Measurements from ENCODE around the gene PRKCH. TPM values are rescaled to one million over a fixed set of nuclear protein-coding genes. Genes with fewer than 3 reads are reported as not detected.

Gene PRKCH
- total and polyA plus RNA-seq, 10 of the 15 experiments (the other 5 are each of a cell fraction or from before 2014, with no cell fraction given): 10.7 to 140 (median 33.2) TPM

GRCh38 chr14:61300754-61301153 is 20.6 kb upstream of the PRKCH start (continued):
- no peak for TF ChIP-seq SPI1 (IDR thresholded peaks at IDR 0.05; ENCODE audit: borderline replicate concordance, insufficient read depth, low read depth, low read length)

- no TSS peak for BruUV-seq (replicated peaks)
- in situ Hi-C loops (cut with MboI): loop anchor here (25.0 kb wide), 1 partner anchor 133 kb away; no protein-coding TSS in a partner anchor
- H3K27me3 ChIP-seq (replicated peaks in 1 of 2; ENCODE audit: control insufficient read depth in 2 of 2, insufficient read depth in 2 of 2, low read length in 1 of 2): no peaks in the 10 kb centered on the region
Measured at GRCh38 chr14:61304688-61305087, 16.7 kb upstream of the PRKCH start.

More at GRCh38 chr14:61304688-61305087, 16.7 kb upstream of the PRKCH start:
- no peak overlapping the region for H3K4me2 ChIP-seq (ENCODE audit: control insufficient read depth, insufficient read depth)
- intact Hi-C loops (cut with micrococcal nuclease; ENCODE audit: unreplicated experiment): no loop called here
- CTCF ChIA-PET: interaction anchor here (0.6 to 1.6 kb wide), 4 partner anchors 8 to 533 kb away, joined by 3 to 5 read pairs (median 4); no protein-coding TSS in a partner anchor
- H3K27ac ChIP-seq (ENCODE audit: control insufficient read depth, insufficient read depth): no peak overlapping the region
- TF ChIP-seq SRF (IDR thresholded peaks at IDR 0.05; ENCODE audit: low read depth in 2 of 2, low read length in 2 of 2) (no peak), MYC (IDR thresholded peaks at IDR 0.05; ENCODE audit: insufficient read depth, insufficient read length, insufficient replicate concordance, low read length, severe bottlenecking) (no peak), CHD4 (IDR thresholded peaks at IDR 0.05) (no peak), BHLHE40 (IDR thresholded peaks at IDR 0.05; ENCODE audit: borderline replicate concordance in 1 of 2, low read depth in 2 of 2, low read length in 1 of 2) (no peak), PAX5 (IDR thresholded peaks at IDR 0.05; ENCODE audit: borderline replicate concordance, low read depth, low read length) (no peak), CBX5 (IDR thresholded peaks at IDR 0.05; ENCODE audit: low read depth) (no peak), ZBTB40 (IDR thresholded peaks at IDR 0.05; ENCODE audit: borderline replicate concordance) (no peak), NBN (IDR thresholded peaks at IDR 0.05) (no peak)
- H3K79me2 ChIP-seq (ENCODE audit: control insufficient read depth, insufficient read depth, low read length): no peaks in the 10 kb centered on the region
- ATAC-seq: no peak
- no peak for FAIRE-seq
- POLR2A ChIA-PET: no interaction called here
- peaks cover 8% of the 10 kb centered on the region; the same call in 2 of the 3 replicates for H3K9me3 ChIP-seq (replicated peaks; ENCODE audit: control insufficient read depth, insufficient read depth, low read length)
- SMC1A ChIA-PET (ENCODE audit: uncharacterized antibody, unreplicated experiment): interaction anchor here (0.7 to 1.1 kb wide), 3 partner anchors 30 to 84 kb away, joined by 3 to 4 read pairs (median 3); no protein-coding TSS in a partner anchor
- no peaks in the 10 kb centered on the region for H4K20me1 ChIP-seq (ENCODE audit: control insufficient read depth, insufficient read depth)
- H3K4me3 ChIP-seq: no peak overlapping the region
- RAD21 ChIA-PET (ENCODE audit: unreplicated experiment): no interaction called here
- no peak overlapping the region for H3K9ac ChIP-seq (ENCODE audit: control insufficient read depth, insufficient read depth, low read length)
- 53% methylated on average over 2 of the region's 2 CpGs for WGBS (ENCODE audit: insufficient coverage, insufficient replicate concordance, low lambda C conversion rate, missing lambda C conversion rate)
- no peak for DNase-seq (ENCODE audit: low read depth, low spot score)
- H3K36me3 ChIP-seq (ENCODE audit: control insufficient read depth in 2 of 2, insufficient read depth in 2 of 2, low read length in 1 of 2): no peaks in the 10 kb centered on the region
- no peak overlapping the region for H2AFZ ChIP-seq (ENCODE audit: control insufficient read depth, low read depth, low read length)
- H3K4me1 ChIP-seq (ENCODE audit: control insufficient read depth, insufficient read depth, low read length): no peaks in the 10 kb centered on the region; the same call in 1 of the 2 replicates

Measured in GM12878 (cell line).